Measurements from ENCODE around the gene RYR2. TPM values are rescaled to one million over a fixed set of nuclear protein-coding genes. Genes with fewer than 3 reads are reported as not detected.

The RYR2 gene
- total RNA-seq, 2 donors from 2014 or later: 14.2 to 17.1 TPM

DNA sequence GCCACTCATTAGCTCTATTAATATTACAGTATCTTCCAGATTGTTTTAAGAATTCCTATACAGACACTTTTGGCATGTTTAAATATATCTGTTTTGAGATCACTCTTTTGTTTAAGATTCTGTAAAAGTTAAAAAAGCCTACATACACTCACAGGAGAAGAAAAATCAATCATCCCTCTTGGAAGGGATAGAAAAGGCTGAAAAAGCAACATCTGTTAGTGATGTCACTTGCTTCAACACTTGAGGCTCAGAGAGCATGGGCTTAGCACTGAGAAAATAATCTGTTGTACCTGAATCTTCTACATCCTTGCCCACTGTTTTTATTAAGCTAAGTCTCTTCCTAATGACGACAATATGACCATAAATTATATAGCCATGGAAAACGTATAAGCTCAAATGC, 721.8 kb downstream of the RYR2 start:
- ATAC-seq (no peak), DNase-seq (no peak)
- no peak overlapping the region for H3K27ac ChIP-seq
- intact Hi-C loops (cut with DNase I): no loop called here
- H3K9me3 ChIP-seq: no peaks in the 10 kb centered on the region
- 48 to 60% methylated on average over 2 of the region's 2 CpGs for WGBS, 2 donors
- H3K4me3 ChIP-seq: no peak overlapping the region
- no peaks in the 10 kb centered on the region for H3K36me3 ChIP-seq (replicated peaks in 1 of 2; ENCODE audit: insufficient read depth in 1 of 2, low read depth in 2 of 2)
- H3K27me3 ChIP-seq: no peaks in the 10 kb centered on the region
- H3K4me1 ChIP-seq: peaks cover 17% of the 10 kb centered on the region
- TF ChIP-seq, protein P1, sequence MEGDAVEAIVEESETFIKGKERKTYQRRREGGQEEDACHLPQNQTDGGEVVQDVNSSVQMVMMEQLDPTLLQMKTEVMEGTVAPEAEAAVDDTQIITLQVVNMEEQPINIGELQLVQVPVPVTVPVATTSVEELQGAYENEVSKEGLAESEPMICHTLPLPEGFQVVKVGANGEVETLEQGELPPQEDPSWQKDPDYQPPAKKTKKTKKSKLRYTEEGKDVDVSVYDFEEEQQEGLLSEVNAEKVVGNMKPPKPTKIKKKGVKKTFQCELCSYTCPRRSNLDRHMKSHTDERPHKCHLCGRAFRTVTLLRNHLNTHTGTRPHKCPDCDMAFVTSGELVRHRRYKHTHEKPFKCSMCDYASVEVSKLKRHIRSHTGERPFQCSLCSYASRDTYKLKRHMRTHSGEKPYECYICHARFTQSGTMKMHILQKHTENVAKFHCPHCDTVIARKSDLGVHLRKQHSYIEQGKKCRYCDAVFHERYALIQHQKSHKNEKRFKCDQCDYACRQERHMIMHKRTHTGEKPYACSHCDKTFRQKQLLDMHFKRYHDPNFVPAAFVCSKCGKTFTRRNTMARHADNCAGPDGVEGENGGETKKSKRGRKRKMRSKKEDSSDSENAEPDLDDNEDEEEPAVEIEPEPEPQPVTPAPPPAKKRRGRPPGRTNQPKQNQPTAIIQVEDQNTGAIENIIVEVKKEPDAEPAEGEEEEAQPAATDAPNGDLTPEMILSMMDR (IDR thresholded peaks at IDR 0.05): no peak
- TF ChIP-seq POLR2A (IDR thresholded peaks at IDR 0.05): no peak

DNA sequence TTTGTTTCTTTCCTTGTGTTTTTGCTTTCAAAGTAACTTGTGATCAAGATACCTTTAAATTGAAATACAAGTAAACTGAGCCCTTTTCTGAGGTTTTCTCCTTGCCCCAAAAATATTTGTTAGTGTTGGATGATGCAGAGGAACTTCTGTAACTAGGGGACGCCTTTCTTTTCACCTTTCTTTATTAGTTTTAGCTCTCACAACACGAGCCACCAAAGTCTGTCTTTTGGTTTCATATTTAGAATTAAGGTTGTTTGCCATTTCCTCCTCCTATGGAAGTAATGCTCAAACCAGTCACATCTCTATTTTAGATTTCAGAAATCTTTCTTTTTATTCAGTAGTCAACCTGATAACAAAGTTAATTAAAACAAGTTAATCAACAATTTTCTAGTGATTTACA, 727.9 kb downstream of the RYR2 start:
- no peak for DNase-seq
- H3K4me3 ChIP-seq: no peak overlapping the region
- H3K27ac ChIP-seq: no peak overlapping the region
- ATAC-seq: no peak
- 69 to 78% methylated on average over 2 of the region's 2 CpGs for WGBS, 2 donors
- intact Hi-C loops (cut with DNase I): no loop called here
- peaks cover 7% of the 10 kb centered on the region for H3K4me1 ChIP-seq
- TF ChIP-seq, protein P1 (IDR thresholded peaks at IDR 0.05): no peak
- no peaks in the 10 kb centered on the region for H3K9me3 ChIP-seq
- peaks cover 0 to 2% of the 10 kb centered on the region in 2 donors for H3K36me3 ChIP-seq (replicated peaks in 1 of 2; ENCODE audit: insufficient read depth in 1 of 2, low read depth in 2 of 2)
- H3K27me3 ChIP-seq: no peaks in the 10 kb centered on the region

DNA sequence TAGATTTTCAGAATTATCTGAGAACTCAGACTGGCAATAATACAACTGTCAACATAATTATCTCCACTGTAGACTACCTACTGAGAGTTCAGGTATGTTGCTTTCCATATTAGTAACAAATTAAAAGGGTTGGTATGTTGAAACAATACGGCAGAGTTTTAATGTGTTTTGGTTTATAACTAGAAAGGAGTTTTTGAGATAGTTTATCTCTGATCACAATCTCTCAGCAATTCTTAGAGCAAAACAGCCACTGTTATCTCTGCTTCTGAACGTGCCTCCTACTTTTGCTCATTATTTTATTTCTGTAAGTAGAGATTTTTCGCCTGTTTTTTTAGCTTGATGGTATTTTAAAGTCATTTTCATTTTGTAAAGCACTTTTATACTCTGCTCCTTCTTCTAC, 730.0 kb downstream of the RYR2 start:
- ATAC-seq: no peak
- no peaks in the 10 kb centered on the region for H3K27me3 ChIP-seq
- intact Hi-C loops (cut with DNase I): no loop called here

DNA sequence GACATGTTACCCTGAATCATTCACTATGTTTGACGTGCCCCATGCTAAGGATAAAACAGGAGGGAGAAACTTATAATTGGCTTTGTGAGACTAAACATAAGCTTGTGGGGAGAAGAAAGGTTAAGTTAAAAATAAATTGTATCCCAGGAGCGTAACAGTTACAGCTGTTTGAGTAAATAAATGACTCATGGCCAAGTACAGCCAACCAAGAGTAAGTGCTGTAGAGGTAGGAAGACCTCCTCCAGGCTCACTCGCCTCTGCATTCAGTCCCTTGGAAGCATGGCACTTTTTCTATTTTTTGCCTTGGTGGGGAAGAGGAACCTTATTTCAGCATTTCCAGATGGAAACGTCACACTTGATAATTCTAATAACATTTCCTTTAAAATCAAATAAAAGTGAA, 732.3 kb downstream of the RYR2 start:
- Histone ChIP-seq H3K27me3 (no peaks in the 10 kb centered on the region), H3K4me3 (no peak overlapping the region), H3K4me1 (peaks cover 7% of the 10 kb centered on the region), H3K9me3 (no peaks in the 10 kb centered on the region), H3K27ac (no peak overlapping the region), H3K36me3 (replicated peaks in 1 of 2; ENCODE audit: insufficient read depth in 1 of 2, low read depth in 2 of 2) (peaks cover 0 to 2% of the 10 kb centered on the region in 2 donors)
- TF ChIP-seq, protein P1 (IDR thresholded peaks at IDR 0.05): no peak
- no peak for TF ChIP-seq POLR2A (IDR thresholded peaks at IDR 0.05)
- 83% methylated on average over 4 of the region's 4 CpGs for WGBS, 2 donors
- ATAC-seq (no peak), DNase-seq (no peak)
- intact Hi-C loops (cut with DNase I): no loop called here

More for the DNA sequence above, 730.0 kb downstream of the RYR2 start:
- H3K9me3 ChIP-seq: no peaks in the 10 kb centered on the region
- 32 to 40% methylated on average over 3 of the region's 3 CpGs for WGBS, 2 donors
- peaks cover 7% of the 10 kb centered on the region for H3K4me1 ChIP-seq
- no peak overlapping the region for H3K27ac ChIP-seq
- no peak for TF ChIP-seq POLR2A (IDR thresholded peaks at IDR 0.05)
- TF ChIP-seq, protein P1 (IDR thresholded peaks at IDR 0.05): no peak
- H3K36me3 ChIP-seq (replicated peaks in 1 of 2; ENCODE audit: insufficient read depth in 1 of 2, low read depth in 2 of 2): peaks cover 0 to 2% of the 10 kb centered on the region in 2 donors
- DNase-seq: no peak
- H3K4me3 ChIP-seq: no peak overlapping the region

DNA sequence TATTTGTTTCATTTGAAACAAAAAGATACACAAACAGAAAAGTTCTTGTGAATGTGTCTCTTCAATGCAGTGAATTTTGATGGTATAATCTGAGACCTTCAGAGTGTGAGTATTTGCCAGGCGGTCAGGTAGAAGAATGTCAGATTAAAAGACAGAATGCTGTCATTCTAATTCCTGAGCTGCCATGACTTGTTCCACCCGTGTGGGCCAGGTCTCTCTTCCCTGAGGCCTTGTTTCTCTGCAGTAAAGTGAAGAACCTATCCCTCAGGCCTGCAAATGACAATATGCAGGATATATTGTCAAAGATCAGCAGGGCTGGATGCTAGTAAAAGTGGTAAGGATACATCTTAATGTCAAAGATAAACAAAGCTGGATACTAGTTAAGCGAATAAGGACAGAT, 737.4 kb downstream of the RYR2 start:
- no peak for DNase-seq
- H3K27ac ChIP-seq: no peak overlapping the region
- intact Hi-C loops (cut with DNase I): no loop called here
- TF ChIP-seq, protein P1 (IDR thresholded peaks at IDR 0.05): no peak
- no peak for TF ChIP-seq POLR2A (IDR thresholded peaks at IDR 0.05)
- H3K27me3 ChIP-seq: no peaks in the 10 kb centered on the region
- no peak for ATAC-seq
- H3K4me3 ChIP-seq: no peak overlapping the region
- no peaks in the 10 kb centered on the region for H3K36me3 ChIP-seq (replicated peaks in 1 of 2; ENCODE audit: insufficient read depth in 1 of 2, low read depth in 2 of 2)
- 81 to 83% methylated on average over 3 of the region's 3 CpGs for WGBS, 2 donors
- H3K4me1 ChIP-seq: peaks cover 4% of the 10 kb centered on the region
- no peaks in the 10 kb centered on the region for H3K9me3 ChIP-seq
